CD4-positive, alpha-beta T cell treated with Interleukin-10 for 1 hour (primary cell): ENCODE results near the gene GRK5.
"Not testable (repeated sequence)": the region's sequence is repeated elsewhere in the genome, so short reads cannot be mapped to it uniquely, and the experiment has no call there.

Experiments
- DNase-seq: peaks from one replicate; pipeline ENCODE4 v3.0.0-alpha.2; 2020

Gene GRK5

DNA sequence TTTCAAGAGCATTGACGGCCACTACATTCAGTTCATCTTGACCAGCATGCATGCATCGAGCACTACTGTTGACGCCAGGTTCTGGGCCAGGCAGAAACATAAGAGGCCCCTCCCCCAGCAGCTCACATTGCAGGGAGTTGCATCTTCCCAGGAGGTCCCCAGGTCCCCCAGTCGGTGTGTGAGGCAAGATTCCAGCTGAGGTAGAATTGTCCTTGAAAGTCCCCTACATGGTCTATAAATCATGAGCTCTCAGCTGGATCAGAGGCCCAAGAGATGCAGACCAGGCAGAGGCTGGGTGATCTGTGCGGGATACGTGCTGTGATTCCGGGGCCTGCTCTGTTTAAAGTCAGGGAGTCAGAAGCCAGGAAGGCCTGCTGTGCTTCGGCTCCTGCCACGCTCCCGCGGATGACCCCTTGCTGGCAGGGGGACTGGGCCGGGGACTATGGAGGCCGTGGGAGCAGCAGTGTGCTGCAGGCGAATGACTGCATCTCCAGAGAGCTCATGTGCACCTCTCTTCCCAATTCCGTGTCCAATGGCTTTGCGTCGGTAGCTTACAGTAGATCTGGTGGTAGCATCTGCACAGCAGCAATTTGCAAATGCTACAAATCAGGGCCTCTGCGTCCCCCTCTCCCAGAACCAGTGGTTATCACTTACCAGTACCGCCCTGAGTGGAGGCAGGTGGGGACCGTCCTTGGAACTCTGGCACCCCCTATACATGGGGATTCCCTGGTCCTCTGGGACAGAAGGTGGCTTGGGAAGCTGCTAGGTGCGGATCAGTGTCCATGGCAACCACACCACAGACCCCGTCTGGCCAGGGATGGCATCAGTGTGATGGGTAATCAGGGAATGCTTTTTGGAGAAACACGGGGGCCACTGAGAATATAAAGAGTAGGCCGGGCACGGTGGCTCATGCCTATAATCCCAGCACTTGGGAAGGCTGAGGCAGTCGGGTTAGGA, 241.5 kb downstream of the GRK5 start:
- DNase-seq = no peak

- DNase-seq = no peak
Observed at GRCh38 chr10:119449760-119450461, 242.5 kb downstream of the GRK5 start.

DNA sequence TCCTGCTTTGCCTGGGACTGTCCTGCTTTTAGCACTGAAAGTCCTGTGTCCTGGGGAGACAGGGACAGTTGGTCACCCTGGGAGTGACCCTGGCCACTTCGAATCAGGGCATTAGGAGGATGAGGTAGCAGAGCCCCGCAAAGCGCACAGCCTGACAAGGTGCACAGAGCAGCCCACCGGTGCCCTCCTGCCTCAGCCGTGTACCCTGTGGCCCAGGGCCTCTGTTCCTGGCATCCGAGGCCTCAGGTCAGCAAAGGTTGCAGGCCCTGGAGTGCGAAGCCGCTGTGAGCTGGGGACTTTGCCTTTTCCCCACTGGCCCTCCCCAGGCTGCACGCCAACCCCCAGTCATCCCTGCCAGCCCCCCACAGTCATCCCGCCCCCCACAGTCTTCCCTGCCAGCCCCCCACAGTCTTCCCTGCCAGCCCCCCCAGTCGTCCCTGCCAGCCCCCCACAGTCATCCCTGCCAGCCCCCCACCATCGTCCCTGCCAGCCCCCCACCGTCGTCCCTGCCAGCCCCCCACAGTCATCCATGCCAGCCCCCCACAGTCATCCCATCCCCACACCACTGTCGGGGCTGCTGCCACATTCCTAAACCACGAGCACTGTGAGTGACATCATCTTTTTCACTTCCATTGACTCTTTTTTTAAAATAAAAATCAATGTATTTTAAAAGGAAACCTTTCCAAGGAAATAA, 243.4 kb downstream of the GRK5 start:
- DNase-seq = no peak

DNA sequence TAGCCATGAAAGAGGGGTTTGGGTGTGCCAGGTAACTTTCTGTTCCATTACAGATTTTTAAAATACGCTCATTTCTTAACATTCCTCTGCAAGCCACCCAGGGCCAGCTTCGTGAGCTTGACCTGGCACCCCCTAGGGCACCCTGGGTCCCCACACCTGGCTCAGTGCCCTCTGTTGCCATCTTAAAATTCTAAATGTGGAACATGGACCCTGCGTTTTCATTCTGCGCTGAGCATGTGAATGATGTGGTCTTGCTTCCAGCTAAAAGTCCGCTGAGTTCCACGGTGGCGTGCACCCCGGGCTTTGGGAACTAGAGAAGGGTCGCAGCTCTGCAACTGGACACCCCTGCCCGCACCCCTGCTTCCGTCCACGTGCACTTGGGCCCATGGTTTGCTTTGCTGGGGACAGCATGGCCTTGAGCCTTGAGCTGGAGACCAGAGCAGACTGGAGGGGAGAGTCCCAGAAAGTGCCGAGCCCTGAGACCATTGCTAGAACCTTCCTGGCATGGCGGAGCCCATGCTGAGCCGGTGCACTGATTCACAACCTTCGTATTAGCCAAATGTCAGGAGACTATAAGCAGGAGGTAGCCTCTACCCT, 244.0 kb downstream of the GRK5 start:
- no peak for DNase-seq

GRCh38 chr10:119452396-119452795, 245.0 kb downstream of the GRK5 start:
- no peak for DNase-seq

DNA sequence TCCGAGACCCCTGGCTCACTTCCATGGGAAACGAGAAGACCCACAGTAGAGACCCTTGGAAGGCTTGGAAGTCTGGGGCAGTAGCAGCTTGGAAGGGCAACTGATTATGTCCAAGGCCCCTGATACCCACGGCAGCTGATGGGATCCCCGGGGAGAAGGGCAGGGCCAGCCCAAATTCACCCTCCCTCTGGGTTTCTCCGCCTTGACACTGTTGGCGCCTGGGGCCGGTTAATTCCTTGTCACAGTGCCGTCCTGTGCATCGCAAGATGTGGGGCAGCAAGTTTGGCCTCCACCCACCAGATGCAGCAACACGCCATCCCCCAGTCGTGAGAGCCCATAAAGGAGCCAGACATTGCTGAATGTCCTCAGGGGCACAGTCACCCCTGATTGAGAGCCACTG, 245.9 kb downstream of the GRK5 start:
- DNase-seq = no peak

GRCh38 chr10:119454316-119454715, 246.9 kb downstream of the GRK5 start:
- no peak for DNase-seq

- DNase-seq = no peak
Observed at GRCh38 chr10:119454990-119455389, 247.6 kb downstream of the GRK5 start.

DNA sequence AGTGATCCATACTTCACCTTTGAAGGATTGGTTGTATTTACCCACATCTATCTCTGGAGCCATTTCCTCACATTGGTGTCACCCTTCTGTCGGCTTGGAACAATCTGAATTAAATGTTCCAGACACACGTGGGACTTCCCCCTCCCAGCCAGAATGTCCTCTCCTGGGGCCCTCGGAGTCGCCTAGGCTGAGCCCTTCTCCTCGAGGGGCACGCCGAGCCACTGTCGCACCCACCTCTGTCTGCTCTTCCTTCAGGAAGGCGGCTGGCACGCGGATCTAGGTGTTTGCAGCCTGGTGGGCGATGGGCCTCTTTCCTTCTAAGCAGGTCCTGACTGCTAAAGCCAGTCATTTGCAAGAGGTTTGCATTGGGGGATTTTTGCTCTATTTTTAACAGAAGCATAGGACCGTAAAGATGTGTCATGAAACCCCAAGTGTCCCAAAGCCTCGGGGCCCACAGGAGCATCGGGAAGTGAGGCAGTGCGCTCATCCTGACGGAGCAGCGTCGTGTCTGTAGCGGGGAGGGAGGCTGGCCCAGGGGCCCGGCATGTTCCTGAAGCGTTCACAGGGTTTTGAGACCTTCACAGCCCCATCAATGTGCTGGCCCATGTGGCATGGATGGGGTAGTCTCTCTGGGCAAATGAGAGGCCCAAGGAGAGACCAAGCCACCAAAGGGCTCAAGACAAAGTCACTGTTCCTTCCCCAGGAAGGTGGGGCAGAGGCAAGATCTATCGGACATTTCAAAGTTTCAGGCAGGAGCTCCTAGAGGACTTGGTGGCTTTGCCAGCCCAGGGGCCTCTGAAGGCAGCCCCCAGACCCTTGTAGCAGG, 248.5 kb downstream of the GRK5 start:
- DNase-seq = no peak

DNA sequence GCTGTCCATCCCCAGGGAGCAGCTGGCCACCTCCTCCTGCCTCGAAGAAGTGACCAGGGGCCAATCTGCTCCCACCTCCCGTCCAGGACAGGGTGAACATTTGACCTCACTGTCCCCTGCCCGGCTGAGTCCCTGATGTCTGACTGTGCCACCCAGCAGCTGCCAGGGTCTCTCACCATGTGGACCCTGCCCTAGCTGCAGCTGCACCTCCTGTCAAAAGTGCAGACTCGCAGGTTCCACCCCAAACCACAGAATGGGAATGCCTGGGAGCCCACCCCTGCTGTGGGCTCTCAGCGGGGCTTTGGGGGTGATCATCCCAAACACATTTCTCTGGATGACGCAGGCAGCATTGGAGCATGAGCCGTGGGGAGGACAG, 249.1 kb downstream of the GRK5 start:
- no peak for DNase-seq

GRCh38 chr10:119457966-119458766, 250.8 kb downstream of the GRK5 start:
- no peak for DNase-seq

GRCh38 chr10:119459681-119460340, 252.4 kb downstream of the GRK5 start:
- DNase-seq = no peak

DNA sequence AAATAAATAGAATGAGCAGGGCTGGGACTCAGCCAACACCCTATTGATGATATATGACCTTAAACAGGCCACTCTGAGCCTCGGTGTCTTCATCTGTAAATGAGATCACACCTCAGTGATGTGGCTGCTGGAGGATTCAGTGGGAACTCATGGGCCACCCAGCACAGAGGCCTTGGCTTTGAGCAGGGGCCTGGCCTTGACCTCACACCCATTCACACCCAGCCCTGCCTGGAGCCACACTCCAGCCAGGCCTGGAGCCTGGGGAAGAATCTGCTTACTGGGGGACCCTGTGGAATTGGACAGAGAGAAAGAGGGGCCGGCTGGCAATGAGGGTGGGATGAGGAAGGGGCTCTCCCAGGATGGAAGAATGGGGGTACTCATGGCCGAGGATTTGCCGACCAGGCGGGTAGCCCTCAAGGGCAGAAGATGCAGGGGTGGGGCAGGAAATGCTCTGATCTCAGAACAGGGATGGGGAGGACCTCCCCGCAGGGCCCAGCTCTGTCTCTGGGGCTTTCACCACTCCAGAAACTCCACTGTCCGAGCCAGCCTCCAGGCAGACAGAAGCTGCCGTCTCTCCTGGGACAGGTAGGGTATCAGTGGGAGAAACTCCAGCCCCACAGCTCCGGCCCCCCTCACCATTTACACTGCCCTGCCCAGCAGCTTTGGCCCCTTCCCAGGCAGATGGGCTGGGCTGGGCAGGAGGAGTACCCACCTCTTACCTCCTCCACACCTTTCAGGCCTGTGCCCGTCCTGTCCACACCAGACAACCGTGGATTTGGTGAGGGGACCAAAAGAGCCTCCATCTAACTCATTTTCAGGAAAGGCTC, 253.2 kb downstream of the GRK5 start:
- DNase-seq = no peak

- no peak for DNase-seq
Observed at GRCh38 chr10:119461380-119461779, 254.0 kb downstream of the GRK5 start.

GRCh38 chr10:119461923-119462322, 254.6 kb downstream of the GRK5 start:
- no peak for DNase-seq

- DNase-seq = no peak
Observed at GRCh38 chr10:119462773-119463172, 255.4 kb downstream of the GRK5 start.

- not testable (repeated sequence) for DNase-seq
Observed at GRCh38 chr10:119463195-119463594, 255.8 kb downstream of the GRK5 start.

DNA sequence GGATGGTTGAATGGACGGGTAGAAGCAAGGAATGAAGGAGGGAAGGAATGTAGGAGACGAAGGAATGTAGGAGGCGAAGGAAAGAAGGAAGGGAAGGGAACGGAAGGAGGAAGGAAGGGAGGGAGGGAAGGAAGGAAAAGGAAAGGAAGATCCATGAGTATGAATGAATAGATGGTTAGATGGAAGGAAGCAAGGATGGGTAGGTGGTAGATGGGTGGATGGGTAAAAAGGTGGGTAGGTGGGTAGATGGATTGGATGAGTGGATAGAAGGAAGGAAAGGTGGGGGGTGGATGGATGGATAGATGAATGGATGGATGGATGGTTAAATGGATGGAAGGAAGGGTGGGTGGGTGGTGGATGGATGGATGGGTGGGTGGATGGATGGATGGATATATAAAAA, 257.7 kb downstream of the GRK5 start:
- DNase-seq = no peak

GRCh38 chr10:119466076-119466475, 258.7 kb downstream of the GRK5 start:
- DNase-seq = no peak

GRCh38 chr10:119466655-119467054, 259.3 kb downstream of the GRK5 start:
- DNase-seq = peak; percentile 46
